Measurements from ENCODE around the gene LRP8.

LRP8 gene

GRCh38 chr1:53321366-53321765 is 6.5 kb downstream of the LRP8 start:
- no peak for DNase-seq

- DNase-seq = no peak
Observed at GRCh38 chr1:53320646-53321045, 7.2 kb downstream of the LRP8 start.

- no peak for DNase-seq
Observed at GRCh38 chr1:53319296-53320101, 8.4 kb downstream of the LRP8 start.

- DNase-seq = no peak
Observed at GRCh38 chr1:53317646-53318539, 10.0 kb downstream of the LRP8 start.

GRCh38 chr1:53316766-53317581 is 10.9 kb downstream of the LRP8 start:
- DNase-seq = no peak

GRCh38 chr1:53316424-53316765 is 11.5 kb downstream of the LRP8 start:
- no peak for DNase-seq

- no peak for DNase-seq
Observed at GRCh38 chr1:53315456-53316423, 12.1 kb downstream of the LRP8 start.

- no peak for DNase-seq
Observed at GRCh38 chr1:53315046-53315445, 12.8 kb downstream of the LRP8 start.

- no peak for DNase-seq
Observed at GRCh38 chr1:53314606-53315005, 13.3 kb downstream of the LRP8 start.

- no peak for DNase-seq
Observed at GRCh38 chr1:53314096-53314495, 13.8 kb downstream of the LRP8 start.

GRCh38 chr1:53313556-53313955 is 14.3 kb downstream of the LRP8 start:
- DNase-seq = no peak

GRCh38 chr1:53311702-53312305 is 16.1 kb downstream of the LRP8 start:
- no peak for DNase-seq

- DNase-seq = no peak
Observed at GRCh38 chr1:53310847-53311681, 16.8 kb downstream of the LRP8 start.

- no peak for DNase-seq
Observed at GRCh38 chr1:53309802-53310201, 18.1 kb downstream of the LRP8 start.

GRCh38 chr1:53308506-53308905 is 19.4 kb downstream of the LRP8 start:
- DNase-seq = no peak

GRCh38 chr1:53307037-53307436 is 20.8 kb downstream of the LRP8 start:
- DNase-seq = no peak

GRCh38 chr1:53306168-53306567 is 21.7 kb downstream of the LRP8 start:
- no peak for DNase-seq

GRCh38 chr1:53305650-53306049 is 22.2 kb downstream of the LRP8 start:
- DNase-seq = no peak

GRCh38 chr1:53304527-53304926 is 23.3 kb downstream of the LRP8 start:
- no peak for DNase-seq

GRCh38 chr1:53303726-53304515 is 23.9 kb downstream of the LRP8 start:
- DNase-seq = no peak
